GM19467 (cell line): Measurements from ENCODE around the gene FBLN7.
"Not testable (repeated sequence)": the region's sequence is repeated elsewhere in the genome, so short reads cannot be mapped to it uniquely, and the experiment has no call there.

Source experiments
- ATAC-seq: cut with Tn5 transposase; IDR thresholded peaks from one replicate; pipeline ENCODE4 v1.9.1; 2021; ENCODE audit warnings: mild to moderate bottlenecking, moderate library complexity; ENCODE audit not compliant: unreplicated experiment

The FBLN7 gene

DNA sequence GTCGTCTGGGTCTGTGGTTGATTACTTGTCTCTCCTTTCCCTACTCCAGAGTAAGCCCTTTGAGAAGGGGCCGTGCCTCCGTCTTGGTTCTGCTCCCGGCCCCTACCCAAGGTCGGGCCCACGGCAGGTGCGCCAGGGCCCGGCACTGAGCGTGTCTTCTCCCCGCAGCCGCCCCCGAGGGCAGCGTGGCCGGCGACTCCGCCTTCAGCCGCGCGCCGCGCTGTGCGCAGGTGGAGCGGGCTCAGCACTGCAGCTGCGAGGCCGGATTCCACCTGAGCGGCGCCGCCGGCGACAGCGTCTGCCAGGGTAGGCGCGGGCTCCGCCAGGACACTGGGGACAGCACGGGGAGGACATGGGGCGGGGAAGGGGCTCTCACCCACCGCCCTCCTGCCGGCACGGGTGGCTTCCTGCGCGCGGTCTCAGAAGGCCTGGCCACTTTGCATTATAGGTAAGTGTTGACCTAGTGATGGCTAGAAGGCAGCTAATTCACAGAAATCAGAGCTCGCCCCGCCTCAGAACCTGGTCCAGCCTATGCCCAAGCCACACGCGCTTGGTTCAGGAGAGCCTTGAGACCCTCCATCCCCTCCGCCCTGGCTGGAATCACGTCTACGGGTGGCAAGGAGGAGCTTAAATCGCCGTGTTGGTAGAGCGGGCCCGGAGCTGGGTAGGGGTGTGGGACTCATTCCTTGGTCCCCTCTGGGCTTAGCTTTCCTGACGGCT, 43.5 kb downstream of the FBLN7 start:
- no peak for ATAC-seq

DNA sequence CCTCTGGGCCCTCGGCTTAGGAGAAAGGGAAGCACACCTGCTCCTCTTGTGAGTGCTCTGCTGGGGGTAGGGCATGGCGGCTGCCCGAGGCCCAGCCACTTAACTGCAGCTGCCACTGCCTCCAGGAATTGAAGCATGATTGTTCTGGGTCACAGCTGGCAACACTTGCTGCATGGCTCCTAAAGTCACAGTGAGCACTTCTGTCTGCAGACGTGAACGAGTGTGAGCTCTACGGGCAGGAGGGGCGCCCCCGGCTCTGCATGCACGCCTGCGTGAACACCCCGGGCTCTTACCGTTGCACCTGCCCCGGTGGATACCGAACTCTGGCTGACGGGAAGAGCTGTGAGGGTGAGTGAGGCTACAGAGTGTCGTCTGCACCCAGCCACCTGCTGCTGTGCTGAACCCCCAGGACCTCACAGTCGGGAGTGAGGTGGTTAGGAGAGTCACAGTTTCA, 44.4 kb downstream of the FBLN7 start:
- ATAC-seq = no peak

GRCh38 chr2:112183327-112184025, 45.3 kb downstream of the FBLN7 start:
- ATAC-seq = no peak

DNA sequence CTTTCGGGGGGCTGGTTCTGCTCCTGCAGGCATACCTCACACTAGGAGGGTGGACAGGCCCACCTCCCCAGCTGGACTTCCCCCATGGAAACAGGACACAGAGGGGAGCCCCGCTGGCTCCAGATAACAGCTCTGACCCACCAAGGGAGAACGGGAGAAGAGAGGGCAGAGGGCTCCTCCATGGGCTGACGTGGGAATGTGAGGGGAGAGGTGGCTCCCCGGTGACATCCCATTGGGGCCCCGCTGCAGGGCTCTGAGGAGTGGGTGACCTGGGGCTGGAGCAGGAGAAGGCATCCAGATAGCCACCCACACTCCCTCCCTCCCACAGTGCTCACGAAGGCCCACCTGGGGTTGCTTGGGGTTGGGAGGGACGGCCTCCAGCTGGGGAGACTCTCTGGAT, 45.9 kb downstream of the FBLN7 start:
- ATAC-seq = no peak

DNA sequence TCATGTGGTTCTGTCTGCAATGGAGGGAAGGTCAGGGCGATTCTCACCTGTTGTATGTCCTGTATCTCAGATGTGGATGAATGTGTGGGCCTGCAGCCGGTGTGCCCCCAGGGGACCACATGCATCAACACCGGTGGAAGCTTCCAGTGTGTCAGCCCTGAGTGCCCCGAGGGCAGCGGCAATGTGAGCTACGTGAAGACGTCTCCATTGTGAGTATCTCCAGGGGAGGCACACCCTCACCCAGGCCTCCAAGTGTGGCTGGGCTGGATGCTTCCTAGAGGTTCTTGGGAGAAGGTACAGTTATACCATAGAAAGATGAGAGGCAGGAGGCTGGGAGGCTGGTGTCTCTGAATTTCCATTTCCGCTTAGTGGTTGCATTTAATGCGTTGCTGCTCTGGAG, 46.9 kb downstream of the FBLN7 start:
- no peak for ATAC-seq

DNA sequence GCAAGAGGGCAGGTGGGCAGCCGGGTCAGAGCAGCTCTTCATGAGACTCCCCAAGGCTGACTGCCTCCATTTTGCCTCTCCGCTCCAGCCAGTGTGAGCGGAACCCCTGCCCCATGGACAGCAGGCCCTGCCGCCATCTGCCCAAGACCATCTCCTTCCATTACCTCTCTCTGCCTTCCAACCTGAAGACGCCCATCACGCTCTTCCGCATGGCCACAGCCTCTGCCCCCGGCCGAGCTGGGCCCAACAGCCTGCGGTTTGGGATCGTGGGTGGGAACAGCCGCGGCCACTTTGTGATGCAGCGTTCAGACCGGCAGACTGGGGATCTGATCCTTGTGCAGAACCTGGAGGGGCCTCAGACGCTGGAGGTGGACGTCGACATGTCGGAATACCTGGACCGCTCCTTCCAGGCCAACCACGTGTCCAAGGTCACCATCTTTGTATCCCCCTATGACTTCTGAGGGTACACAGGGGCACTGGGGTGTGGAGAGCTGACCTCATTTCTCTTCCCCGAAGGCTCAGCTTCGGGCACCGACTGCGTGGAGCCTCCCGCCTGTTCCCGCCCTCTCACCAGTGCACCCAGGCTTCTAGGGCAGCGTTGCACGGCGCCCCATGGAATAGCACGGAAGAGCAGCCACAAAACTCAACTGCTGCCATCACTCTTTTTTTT, 49.0 kb downstream of the FBLN7 start:
- no peak for ATAC-seq

DNA sequence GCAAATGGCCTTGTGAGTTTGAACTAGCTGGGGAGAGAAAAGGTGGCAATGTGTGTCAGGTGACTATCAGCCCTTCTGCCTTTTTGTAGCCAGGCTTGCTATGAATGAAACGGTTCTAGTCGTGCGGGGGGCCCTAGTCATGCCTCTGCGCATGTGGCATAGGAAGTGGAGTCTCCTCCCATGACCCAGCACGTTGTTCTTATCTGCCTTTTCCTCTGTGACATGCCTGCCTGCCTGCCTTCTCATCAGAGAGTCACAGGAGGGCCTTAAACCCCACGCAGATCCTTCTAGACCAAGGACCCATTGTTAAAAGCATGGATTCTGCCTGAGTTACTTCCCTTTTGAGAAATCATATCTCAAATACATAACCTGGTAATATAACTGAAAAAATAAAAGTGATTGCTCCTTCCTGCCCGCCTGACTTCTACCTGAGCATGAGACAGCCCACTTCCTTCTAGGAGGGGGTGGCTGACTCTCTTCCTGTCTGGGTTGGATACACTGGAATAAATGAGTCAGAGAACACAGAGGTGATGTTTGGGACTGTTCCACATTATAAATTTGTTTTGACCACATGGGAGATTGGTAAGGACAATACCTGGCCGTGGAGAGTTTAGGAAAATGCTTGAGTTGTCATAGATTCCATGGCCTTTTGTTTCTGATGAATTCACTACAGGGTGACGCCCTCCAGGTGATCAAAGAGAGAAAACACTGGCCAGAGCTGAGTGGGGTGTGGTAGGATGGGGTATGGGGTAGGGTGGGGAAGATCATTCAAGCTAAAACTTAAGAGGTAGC, 49.8 kb downstream of the FBLN7 start:
- no peak for ATAC-seq

DNA sequence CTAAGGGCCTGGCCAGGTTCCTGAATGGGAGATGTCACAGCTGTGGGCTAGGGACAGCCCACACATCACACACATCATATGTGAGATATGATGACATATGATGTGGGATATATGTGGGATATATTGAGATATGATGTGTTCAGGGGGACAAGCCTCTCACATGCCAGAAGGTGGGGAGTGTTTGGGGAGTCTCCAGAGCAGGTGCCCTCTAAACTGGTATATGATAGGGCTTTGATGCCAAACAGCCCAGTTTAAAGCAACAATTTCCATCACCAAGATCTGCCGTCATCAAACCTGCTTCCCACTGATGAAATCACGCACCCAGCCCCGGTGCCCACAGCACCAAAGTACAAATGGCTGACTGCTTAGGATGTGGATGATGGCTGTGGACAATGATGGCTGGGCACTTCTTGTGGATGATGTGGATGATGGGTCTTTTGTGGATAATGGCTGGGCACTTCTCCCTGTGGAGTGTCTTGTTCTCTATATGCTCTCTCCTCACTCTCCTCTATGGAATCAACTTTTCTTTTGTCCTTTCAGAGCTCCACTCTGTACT, 50.9 kb downstream of the FBLN7 start:
- ATAC-seq = no peak

GRCh38 chr2:112194028-112194427, 55.8 kb downstream of the FBLN7 start:
- no peak for ATAC-seq

DNA sequence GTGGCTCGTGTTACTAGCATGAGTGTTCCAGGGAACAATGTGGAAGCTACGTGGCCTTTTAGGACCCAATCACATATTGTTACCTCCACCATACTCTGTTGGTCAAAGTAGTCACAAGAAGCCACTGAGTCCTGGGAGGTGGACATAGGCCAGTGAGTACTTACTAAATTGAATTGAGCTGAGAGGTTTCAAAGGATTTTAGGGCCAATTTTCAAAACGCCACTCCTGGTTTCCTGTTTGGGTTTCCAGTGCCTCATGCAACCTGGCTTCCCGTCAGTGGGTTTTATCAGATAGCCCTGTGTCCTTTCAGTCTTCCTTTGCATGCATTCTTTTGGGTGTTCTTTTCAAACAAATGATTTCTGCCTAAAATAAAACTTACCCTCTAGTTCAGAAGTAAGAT, 56.3 kb downstream of the FBLN7 start:
- ATAC-seq = no peak

DNA sequence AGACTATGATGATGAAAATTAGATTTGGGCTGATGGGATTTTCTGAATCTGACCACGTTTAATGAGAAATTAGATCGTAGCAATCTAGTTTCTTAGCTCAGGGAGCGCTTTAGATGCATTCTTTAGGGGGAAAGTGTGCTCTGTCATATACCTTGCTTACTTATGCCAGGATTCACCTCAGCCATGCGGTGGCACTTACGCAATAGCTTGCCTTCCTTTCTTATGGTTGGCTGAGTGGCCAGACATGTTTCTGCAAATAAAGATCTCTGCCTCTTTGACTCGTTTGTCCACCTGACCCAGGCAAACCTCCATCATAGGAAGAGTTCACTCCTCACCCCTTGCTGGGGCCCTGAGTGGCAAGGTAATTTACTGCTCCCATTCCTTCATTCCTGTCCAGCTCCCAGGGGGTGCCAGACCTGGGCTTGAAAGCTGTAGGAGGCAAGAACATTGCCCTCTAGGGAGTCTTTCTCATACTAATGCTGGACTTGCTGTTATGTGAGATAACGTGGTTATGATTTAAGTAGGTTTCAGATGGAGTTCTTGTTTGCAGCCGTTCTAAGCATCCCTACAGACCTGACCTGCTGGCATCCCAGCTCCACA, 57.1 kb downstream of the FBLN7 start:
- ATAC-seq = no peak

DNA sequence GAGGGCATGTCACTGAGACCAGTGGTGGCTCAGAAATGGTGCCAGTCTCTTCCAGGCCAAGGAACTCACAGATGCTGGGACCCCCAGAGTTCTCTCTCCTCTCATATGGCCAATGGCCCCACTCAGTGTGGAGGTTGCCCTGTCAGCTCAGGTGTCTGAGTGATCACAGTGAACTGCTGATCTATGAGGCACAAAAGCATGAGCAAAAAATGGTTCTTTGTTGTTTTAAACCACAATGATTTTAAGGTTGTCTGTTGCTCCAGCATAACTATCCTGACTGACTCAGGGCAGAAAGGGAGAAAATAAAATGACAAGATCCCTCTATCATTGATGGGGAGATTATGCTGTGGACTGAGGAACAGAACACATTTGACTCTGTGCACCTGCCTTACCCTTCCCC, 57.8 kb downstream of the FBLN7 start:
- ATAC-seq = no peak

DNA sequence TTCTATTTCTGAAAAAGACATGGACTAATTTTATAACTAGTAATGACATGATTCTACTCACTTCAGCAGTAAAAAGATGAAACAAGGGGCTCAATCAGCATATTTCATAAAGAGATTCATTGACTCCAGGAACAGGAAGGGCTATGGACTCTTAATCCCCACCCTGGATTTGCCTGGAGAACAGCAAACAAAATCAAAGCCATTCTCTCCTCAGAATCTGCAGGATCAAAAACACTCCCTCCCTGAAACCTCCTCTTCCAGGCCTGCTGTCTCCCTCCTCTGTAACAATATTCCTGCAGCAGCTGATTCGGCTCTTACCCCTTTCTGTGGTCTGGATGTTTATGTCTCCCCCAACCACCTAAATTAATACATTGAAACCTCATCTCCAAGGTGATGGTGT, 59.7 kb downstream of the FBLN7 start:
- no peak for ATAC-seq

DNA sequence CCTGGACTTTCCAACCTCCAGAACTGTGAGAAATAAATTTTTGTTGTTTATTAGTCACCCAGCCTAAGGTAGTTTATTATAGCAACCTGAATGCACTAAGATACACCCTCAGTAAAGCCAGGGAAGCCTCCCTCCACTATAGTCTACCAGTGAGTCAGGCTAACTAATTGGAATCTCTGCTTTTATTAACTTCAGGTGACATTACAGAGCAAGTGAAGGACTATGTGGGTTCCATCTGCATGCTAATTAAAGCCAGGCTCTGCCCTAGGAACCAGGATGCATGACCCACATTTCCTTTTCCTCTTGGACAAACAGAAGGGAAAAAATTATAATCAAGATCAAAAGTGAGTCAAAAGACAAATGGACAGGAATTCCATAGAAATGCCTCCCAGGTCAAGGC, 60.6 kb downstream of the FBLN7 start:
- no peak for ATAC-seq

DNA sequence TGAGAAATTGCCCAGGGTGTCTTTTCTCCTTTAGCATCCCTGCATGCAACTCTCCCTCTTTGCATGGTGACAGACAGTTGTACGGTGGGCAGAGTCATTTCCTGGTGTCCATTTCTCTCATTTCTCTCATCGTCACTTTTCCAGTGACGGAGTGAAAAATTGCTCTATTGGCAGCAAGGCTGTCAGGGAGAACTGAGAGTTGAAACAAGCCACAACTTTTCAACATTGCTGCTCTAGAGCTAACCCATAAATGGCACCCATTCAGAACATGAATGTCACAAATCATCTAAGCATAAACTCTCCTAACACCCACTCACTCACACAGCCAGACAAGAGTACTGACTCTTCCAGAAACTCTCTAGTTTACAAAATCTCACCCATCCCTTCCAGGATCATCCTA, 61.0 kb downstream of the FBLN7 start:
- no peak for ATAC-seq

DNA sequence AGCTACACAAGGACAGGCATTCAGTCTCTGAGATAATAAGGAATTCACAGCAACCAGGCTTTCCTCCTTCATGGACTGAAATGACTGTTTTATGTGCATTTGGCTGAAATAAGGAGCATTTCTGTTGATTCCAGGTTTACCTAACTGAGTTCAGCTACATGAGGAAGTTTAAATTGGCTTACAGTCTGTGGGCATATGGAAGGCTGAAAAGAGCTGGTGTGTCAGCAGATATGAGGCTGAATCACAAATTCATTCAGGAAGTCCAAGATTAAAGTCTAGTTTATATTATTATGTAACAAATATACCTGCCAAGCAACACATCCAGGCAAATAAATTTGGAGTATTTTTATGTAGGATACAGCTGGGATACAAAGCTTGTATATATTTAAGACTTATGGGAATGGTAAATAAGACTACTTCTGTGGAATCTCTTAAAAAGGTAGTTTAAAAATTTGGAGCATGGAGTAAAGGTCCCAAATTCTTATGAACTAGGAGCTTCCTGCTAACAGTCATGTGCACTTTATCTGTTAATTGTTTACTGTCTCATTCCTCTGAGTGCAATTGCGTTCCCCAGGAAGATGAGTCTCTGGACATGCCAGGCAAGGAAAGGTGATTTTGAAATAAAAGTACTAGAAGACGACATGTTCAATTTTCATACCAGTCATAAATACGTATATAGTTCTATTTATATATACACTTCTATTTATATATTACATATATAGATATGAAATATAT, 63.7 kb downstream of the FBLN7 start:
- ATAC-seq = no peak

GRCh38 chr2:112204411-112204810, 66.2 kb downstream of the FBLN7 start:
- ATAC-seq = no peak

- not testable (repeated sequence) for ATAC-seq
Observed at GRCh38 chr2:112207905-112208304, 69.7 kb downstream of the FBLN7 start.

DNA sequence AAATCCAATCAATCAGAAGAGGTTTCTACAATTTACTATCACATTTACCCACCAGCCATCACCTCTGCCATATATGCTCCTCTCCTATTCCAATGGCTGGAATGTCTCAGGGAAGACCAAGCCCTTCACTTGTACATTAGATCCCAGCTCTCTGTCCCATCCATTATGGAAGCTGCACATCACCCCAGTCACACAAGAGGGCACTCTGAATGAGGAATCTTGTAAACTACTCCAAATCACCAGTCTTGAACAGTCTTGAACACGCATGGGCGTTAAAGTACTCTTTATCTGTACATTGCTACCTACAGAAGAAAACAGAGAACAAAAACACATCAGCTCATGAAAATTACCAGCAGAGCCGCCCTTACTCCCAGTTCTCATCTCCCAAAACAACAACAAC, 78.0 kb downstream of the FBLN7 start:
- no peak for ATAC-seq

- ATAC-seq = no peak
Observed at GRCh38 chr2:112217854-112218253, 79.7 kb downstream of the FBLN7 start.
